Stimulated activated CD4-positive, alpha-beta T cell treated with anti-CD3 and anti-CD28 coated beads, Interleukin-2, amount 100 ng/mL, for 4 hours (primary cell): ENCODE data around the gene LRBA.
"Not testable (repeated sequence)": the region's sequence is repeated elsewhere in the genome, so short reads cannot be mapped to it uniquely, and the experiment has no call there.

Source experiments
- DNase-seq: peaks from one replicate; pipeline ENCODE4 v3.0.0-alpha.2; 2020; ENCODE audit warnings: low read depth

Gene LRBA

DNA sequence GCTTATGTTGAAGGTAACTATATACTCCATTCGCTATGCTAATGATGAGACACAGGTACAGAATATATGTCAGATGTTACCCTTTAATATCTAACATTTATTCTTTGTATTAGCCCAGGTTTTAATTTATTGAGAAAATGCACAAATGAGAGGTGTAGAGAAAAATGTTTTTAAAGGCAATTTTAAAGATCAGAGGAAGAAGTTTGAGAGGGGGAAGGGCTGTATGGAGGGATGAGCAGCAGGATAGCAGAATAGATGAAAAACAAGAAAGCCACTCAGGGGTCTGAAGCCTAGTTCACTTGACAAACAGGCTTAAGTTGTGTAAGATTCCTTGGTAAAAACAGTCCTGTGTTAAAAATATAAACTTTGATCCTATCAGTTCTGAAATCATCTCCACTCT lies 429.5 kb downstream of the LRBA start:
- no peak for DNase-seq

DNA sequence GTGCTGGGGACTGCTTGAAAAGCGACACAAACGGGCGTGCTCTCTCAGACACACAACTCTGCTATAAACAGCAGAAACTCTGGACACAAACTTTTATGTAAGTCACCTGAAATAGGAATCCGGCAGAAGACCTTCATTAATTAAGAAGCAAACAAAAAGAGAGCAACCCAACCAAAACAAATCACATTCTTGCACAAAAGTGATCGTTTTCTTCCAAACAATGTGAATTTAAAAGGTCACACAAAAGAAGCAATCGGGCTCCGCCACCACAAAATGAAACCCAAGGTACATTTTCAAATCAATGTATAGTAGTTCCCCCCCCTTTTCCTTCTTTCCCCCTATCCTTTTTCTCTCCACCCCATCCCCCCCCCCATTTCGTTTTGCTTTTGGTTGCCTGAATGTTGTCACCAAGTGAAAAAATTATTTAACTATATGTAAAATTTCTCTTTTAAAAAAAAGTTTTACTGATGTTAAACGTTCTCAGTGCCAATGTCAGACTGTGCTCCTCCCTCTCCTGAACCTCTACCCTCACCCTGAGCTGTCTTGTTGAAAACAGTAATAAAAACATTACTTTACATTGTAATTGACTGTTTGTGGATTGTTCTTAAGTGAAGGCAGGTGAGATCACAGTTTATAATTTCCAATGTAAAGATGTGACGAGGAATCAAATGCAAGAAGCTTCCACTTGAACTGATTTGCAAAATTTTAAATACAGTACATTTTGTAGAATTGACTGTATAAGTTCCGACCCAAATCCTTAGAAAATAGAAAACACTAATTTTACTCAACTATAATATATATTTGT lies 430.8 kb downstream of the LRBA start:
- DNase-seq = no peak

DNA sequence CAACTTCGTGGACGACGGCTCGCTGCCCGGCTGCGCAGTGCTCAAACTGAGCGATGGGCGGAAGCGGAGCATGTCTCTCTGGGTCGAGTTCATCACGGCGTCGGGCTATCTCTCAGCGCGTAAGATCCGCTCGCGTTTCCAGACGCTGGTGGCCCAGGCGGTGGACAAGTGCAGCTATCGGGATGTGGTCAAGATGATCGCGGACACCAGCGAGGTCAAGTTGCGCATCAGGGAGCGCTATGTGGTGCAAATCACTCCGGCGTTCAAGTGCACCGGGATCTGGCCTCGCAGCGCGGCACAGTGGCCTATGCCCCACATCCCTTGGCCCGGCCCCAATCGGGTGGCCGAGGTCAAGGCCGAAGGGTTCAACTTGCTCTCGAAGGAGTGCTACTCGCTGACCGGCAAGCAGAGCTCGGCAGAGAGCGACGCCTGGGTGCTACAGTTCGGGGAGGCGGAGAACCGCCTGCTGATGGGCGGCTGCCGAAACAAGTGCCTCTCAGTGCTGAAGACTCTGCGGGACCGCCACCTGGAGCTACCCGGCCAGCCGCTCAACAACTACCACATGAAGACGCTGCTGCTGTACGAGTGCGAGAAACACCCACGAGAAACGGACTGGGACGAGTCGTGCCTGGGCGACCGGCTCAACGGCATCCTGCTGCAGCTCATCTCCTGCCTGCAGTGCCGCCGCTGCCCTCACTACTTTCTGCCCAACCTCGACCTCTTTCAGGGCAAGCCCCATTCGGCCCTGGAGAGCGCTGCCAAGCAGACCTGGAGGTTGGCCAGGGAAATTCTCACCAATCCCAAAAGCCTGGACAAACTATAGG lies 431.6 kb downstream of the LRBA start:
- DNase-seq = no peak

- no peak for DNase-seq
These were observed 432.2 kb downstream of the LRBA start for GRCh38 chr4:150582873-150583286.

- DNase-seq = no peak
These were observed 432.8 kb downstream of the LRBA start, which contains the start of gene MAB21L2 for GRCh38 chr4:150582146-150582872. Gene MAB21L2, plus strand, starts transcription at chr4:150582151. Its CDS starts 879 bp downstream, at chr4:150583030.

DNA sequence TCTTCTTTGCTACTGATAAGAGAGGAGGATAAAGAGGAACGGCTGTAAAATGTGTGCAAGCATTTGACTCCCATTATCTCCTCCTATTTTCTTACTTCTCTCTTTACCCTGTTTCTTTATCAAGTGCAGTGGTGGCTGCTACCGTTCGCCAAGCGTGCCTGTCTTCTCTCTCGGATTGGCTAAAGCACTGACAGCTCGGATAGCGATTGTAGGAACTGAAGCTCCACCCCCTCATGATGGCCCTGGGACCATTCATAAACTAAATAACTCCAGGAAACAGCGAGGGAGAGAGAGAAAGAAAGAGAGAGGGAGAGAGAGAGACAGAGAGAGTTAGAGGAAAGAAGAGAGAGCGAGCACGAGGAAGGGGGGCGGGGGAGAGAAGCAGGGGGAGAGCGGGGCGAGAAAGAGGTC lies 433.4 kb downstream of the LRBA start:
- DNase-seq = no peak

DNA sequence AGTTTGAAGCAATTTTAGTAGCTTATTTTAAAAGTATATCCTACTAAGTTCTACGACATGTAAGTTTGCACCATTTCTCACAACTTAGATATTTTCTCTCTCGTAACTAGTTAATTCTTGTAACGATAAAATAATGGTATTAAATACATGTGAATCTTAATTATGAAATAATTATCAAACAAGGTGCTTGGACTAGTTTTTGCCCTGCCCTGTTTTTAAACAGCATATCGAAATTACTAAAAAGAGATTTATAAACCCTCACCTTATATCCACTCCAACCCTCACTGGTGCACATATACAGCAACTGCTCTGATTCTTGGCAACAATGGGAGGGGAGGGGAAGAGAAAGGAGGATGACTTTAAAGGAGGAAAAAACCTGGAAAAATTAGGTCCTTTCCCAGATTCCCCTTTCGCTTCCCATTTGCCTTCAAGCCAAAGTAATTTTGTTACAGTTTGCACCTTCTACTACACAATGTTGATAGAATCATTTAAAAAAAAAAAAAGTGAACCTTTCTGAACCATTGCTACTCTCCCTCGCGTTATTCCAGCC lies 434.0 kb downstream of the LRBA start:
- no peak for DNase-seq

DNA sequence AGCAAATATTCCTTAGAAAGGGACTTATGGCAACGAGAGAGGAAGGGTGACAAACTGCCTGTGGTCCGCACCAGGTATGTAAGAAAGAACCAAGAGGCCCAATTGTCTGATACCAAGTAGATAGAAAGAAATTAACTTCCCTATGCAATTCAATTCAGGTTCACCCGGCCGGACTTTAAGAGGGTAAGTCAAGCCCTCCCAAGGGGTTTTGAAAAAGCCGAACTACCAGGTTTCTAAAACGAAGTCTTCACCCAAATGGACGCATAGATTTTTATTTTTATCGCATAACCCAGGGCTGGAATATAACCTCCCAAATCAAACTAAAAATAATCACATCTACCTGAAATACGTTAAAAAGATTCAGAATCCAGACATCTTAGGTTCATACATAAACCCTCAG lies 434.8 kb downstream of the LRBA start:
- DNase-seq = no peak

- DNase-seq = no peak
These were observed 435.4 kb downstream of the LRBA start for GRCh38 chr4:150579551-150580234.

DNA sequence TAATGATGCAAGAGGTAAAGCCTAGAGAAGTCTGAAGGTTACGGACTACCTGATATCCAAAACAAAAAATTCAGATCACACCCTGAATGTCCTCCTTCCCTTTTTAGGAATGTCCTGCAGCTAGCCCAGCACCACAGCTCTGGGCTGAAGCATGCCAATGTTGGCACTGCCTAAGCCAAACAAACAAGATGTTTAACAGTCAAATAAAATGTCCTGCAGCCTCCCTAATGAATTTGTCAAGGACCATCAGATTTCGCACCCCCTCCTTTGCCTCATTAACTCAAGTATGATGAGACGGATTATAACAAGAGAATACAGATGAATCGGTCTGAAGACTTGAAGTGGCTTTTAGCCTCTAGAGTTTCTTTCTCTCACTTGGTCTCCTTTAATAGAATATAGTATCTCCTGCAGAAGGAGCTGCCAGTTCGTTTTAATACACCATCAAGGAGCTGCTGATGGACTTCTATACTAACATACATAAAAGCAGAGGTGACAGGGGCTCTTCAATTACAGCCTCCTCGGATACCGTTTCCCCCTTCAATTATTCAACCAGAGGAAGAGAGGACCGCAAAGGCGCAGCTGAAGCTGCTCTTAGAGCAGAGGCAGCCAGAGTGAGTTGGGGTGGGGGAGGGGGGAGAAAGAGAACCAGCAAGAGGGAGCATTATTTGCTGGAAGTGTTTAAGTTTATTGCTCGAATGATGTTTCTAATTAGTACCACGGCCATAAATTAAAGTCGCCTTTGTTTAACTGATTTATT lies 436.2 kb downstream of the LRBA start:
- no peak for DNase-seq

- DNase-seq = no peak
These were observed 437.3 kb downstream of the LRBA start for GRCh38 chr4:150577796-150578195.

DNA sequence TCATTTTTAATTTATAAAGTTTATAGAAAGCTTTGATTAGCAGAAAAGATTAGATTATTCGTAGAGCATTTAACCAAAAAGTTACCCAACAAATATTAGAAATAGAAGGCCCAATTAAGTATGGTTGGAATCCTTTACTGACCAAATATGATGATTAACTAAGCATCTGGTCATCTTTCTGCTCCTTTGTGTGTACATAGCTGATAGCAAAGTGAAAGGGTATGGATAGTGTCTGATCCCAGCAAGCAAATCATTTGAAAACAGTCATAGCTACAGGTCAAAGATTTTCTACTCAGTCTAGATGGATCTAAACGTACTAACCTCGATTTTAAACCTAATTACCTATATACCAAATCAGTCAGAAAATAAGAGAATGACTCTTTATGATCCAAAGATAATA lies 440.4 kb downstream of the LRBA start:
- DNase-seq = no peak

- DNase-seq = no peak
These were observed 441.6 kb downstream of the LRBA start for GRCh38 chr4:150573534-150573933.

DNA sequence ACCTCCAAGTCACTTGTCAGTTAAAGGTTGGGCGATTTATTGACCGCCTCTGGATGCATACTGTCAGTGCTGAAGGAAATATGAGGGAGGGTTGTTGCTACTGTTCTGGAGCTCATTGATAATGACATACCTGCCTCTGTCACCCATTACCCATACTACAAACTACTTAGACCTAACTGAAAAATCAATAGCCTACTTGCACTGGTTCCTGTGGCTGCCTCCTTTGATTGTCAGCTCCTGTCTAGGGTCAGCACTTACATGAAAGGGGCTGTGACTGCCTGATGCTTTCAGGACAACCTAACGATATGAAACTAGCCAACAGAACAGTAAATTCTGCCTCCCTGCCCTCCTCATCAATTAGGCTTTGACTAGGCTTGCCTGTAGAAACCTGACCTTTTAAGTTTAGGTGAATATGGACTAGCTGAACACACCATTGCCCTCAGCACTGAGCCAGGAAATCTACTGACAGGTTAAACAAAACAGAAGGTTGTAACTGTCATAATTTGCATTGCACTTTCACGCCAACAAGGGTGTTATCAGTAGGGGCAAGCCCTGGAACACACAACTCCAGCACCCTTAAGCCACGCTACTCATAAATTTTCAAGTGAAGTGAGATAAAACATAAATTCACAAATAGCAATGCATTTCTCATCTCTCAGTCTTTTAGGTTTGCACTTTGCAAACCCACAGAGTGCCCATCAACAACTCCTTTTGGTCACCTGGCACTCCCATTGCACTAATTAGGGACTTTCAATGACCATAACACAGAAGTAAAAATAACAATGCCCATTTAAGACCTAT lies 442.2 kb downstream of the LRBA start:
- DNase-seq = no peak

DNA sequence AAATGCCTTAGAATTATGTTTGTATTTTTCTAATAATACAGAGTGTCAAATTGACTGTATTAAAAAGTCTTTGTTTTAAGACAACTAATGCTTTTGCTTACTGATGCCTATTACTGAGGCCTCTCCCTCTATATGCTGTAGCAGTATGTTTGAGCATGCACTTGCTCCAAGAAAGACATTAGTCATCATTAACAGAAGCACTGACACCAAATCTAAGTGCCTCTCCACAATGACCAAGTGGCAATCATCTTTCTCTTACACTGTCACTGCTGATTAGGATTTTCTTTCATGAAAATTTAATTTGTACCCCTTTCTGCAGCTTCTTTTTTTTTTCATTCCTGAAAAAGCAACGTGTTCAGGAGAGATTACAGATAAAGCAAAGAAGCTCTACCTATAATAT lies 444.2 kb downstream of the LRBA start:
- no peak for DNase-seq

DNA sequence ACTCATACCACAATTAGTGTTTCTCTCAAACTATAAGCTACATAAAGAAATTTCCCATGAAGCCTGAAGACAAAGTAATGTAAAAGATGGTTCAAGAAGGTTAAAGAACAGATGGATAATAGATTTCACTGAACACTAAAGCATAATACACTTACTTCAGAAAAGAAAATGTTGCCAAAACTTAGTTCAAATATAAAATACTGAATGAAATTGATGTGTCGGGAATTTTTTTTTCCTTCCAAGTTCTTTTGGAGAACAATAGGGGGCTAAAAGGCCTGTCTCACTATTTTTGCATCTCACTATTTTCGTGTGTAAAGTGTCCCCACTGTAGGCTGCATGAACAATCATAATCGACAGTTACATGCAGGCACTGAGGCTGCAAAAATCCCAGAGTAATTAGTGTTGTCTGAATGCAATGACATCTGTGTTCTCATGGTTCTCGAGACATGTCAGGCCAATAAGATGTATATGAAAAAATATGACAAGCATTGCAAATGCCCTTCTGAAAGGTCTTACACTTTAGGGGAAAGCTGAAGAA lies 445.0 kb downstream of the LRBA start:
- DNase-seq = no peak

DNA sequence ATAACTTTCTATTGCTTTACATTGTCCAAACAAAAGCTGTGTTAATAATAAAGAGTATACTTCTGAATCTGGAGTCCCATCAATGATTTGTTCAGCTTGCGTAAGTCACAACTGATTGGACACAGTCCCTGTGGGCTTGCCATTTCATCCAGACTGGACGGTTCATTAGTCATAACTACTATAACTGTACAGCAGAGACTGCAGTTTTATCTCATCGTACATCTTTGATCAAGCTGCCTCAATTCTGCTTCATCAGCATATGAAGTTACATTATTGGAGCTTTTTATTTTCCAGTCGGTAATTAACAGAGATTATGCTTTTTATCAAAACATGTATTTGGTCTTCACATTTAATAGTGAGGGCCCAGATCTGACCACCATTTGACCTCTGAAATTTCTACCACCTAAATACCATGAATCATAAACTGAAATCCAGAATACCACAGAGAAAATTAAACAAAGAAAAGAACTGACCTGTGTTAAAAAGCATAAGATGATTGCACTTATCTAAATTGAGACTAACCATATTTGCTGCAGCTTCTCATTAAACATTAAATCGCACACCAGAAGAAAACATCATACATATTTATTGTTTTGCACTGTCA lies 445.6 kb downstream of the LRBA start:
- no peak for DNase-seq

DNA sequence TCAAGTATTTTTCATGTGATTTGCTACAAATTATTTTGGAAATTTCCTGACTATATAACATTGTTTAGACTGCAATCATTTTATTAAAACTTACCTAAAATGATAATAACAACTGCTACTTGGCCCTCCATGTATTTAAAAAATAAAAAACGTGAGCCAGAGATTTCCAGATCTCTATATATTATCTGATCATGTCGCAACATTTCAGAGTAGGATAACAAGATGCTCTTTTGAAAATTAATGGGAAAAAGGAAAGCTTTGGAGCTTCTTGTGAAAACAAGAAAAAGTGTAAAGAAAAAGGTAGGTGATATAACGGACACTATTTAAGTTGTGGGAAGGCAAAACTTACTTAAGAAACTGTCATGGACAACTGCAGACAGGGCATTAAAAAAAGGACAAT lies 448.0 kb downstream of the LRBA start:
- DNase-seq = no peak

GRCh38 chr4:150564967-150565366 lies 450.1 kb downstream of the LRBA start:
- not testable (repeated sequence) for DNase-seq
